Thymus (tissue), 11 donors: ENCODE results near the gene TRAK1. TPM values are rescaled to one million over a fixed set of nuclear protein-coding genes. Genes with fewer than 3 reads are reported as not detected.
"Not testable (repeated sequence)": the region's sequence is repeated elsewhere in the genome, so short reads cannot be mapped to it uniquely, and the experiment has no call there.

ENCODE experiments used
- DNase-seq, 9 donors: peaks; one replicate each; pipeline ENCODE4 v3.0.0-alpha.2; 2013; ENCODE audit warnings: low spot score in 9 of 9, low read depth in 6 of 9, missing footprints in 1 of 9
- H3K27ac ChIP-seq, 2 donors: one replicate each; pipeline ENCODE4 v1.5.1; 2013; ENCODE audit warnings: control low read depth in 1 of 2, low read depth in 1 of 2, low read length in 1 of 2, mild to moderate bottlenecking in 1 of 2, moderate library complexity in 1 of 2
- H3K27me3 ChIP-seq, 2 donors: one replicate each; pipeline ENCODE4 v1.5.1; 2013; ENCODE audit warnings: low read length in 1 of 2; ENCODE audit not compliant: control insufficient read depth in 2 of 2, insufficient read depth in 1 of 2
- H3K36me3 ChIP-seq, 2 donors: one replicate each; pipeline ENCODE4 v1.5.1; 2013; ENCODE audit warnings: low read length in 1 of 2, mild to moderate bottlenecking in 1 of 2, moderate library complexity in 1 of 2; ENCODE audit not compliant: control insufficient read depth in 2 of 2, insufficient read depth in 2 of 2
- H3K4me1 ChIP-seq, 2 donors: one replicate each; pipeline ENCODE4 v1.5.1; 2013; ENCODE audit warnings: low read length in 2 of 2; ENCODE audit not compliant: control insufficient read depth in 2 of 2, insufficient read depth in 2 of 2
- H3K4me3 ChIP-seq, 2 donors: one replicate each; pipeline ENCODE4 v1.5.1; 2013; ENCODE audit warnings: low read length in 2 of 2, control low read depth in 1 of 2, mild to moderate bottlenecking in 1 of 2
- H3K9me3 ChIP-seq, 2 donors: one replicate each; pipeline ENCODE4 v1.5.1; 2013; ENCODE audit warnings: low read length in 1 of 2, mild to moderate bottlenecking in 1 of 2; ENCODE audit not compliant: control insufficient read depth in 2 of 2, insufficient read depth in 1 of 2
- WGBS: extraction: QIAGEN DNeasy Blood & Tissue Kit; methylation state at CpG from one replicate; pipeline ENCODE4 v1.1.7; 2013; 5-methylcytosine and 5-hydroxymethylcytosine counted together
- polyA plus RNA-seq: library from polyadenylated mRNA; stranded (reverse); fragments of 200-250 nt; gene quantifications from one replicate; pipeline ENCODE4 v1.2.3, GENCODE V29; 2013
- total RNA-seq: library from RNA; stranded (reverse); fragments of 120-200 nt; gene quantifications from one replicate; pipeline ENCODE4 v1.2.4, GENCODE V29; 2013
- donor health status: healthy.

The TRAK1 gene
- total and polyA plus RNA-seq, 2 donors = 10.9 to 20.1 TPM

- H3K36me3 ChIP-seq = peaks cover 0 to 5% of the 10 kb centered on the region in 2 donors
- no peaks in the 10 kb centered on the region for H3K9me3 ChIP-seq
- no peak for DNase-seq
- WGBS = 92% methylated on average over 19 of the region's 19 CpGs
- peaks cover 0 to 11% of the 10 kb centered on the region in 2 donors for H3K4me1 ChIP-seq
- H3K27me3 ChIP-seq = no peaks in the 10 kb centered on the region
- no peak overlapping the region for H3K4me3 ChIP-seq
- no peak overlapping the region for H3K27ac ChIP-seq
Observed at GRCh38 chr3:42099020-42099765, 8.0 kb downstream of the TRAK1 start.

- Histone ChIP-seq H3K4me1 (peaks cover 0 to 6% of the 10 kb centered on the region in 2 donors), H3K27me3 (no peaks in the 10 kb centered on the region), H3K9me3 (no peaks in the 10 kb centered on the region), H3K36me3 (peaks cover 0 to 5% of the 10 kb centered on the region in 2 donors), H3K4me3 (no peak overlapping the region), H3K27ac (no peak overlapping the region)
- DNase-seq = no peak
- 98% methylated on average over 4 of the region's 4 CpGs for WGBS
Observed at GRCh38 chr3:42101048-42101447, 9.9 kb downstream of the TRAK1 start.

GRCh38 chr3:42101481-42101880, 10.3 kb downstream of the TRAK1 start:
- Histone ChIP-seq H3K4me1 (peaks cover 0 to 6% of the 10 kb centered on the region in 2 donors), H3K9me3 (no peaks in the 10 kb centered on the region), H3K4me3 (no peak overlapping the region), H3K36me3 (peaks cover 0 to 5% of the 10 kb centered on the region in 2 donors), H3K27me3 (no peaks in the 10 kb centered on the region), H3K27ac (no peak overlapping the region)
- 98% methylated on average over 1 of the region's 1 CpG for WGBS
- DNase-seq = no peak

GRCh38 chr3:42102571-42102970, 11.4 kb downstream of the TRAK1 start:
- Histone ChIP-seq H3K4me1 (peaks cover 0 to 6% of the 10 kb centered on the region in 2 donors), H3K36me3 (peaks cover 0 to 5% of the 10 kb centered on the region in 2 donors), H3K27ac (no peak overlapping the region), H3K4me3 (no peak overlapping the region), H3K9me3 (no peaks in the 10 kb centered on the region), H3K27me3 (no peaks in the 10 kb centered on the region)
- WGBS = 52% methylated on average over 6 of the region's 6 CpGs
- no peak for DNase-seq

GRCh38 chr3:42103921-42104665, 12.9 kb downstream of the TRAK1 start:
- not testable (repeated sequence) for H3K4me1 ChIP-seq, H3K4me3 ChIP-seq, DNase-seq, H3K36me3 ChIP-seq, H3K27me3 ChIP-seq, H3K9me3 ChIP-seq, H3K27ac ChIP-seq
- 95% methylated on average over 15 of the region's 15 CpGs for WGBS

- H3K36me3 ChIP-seq, H3K27me3 ChIP-seq, DNase-seq, H3K27ac ChIP-seq, H3K4me3 ChIP-seq, H3K4me1 ChIP-seq, H3K9me3 ChIP-seq: not testable (repeated sequence)
- 100% methylated on average over 1 of the region's 2 CpGs for WGBS
Observed at GRCh38 chr3:42105994-42106393, 14.8 kb downstream of the TRAK1 start.

- DNase-seq = no peak
- Histone ChIP-seq H3K27me3 (no peaks in the 10 kb centered on the region), H3K9me3 (no peaks in the 10 kb centered on the region), H3K36me3 (peaks cover 0 to 3% of the 10 kb centered on the region in 2 donors), H3K27ac (no peak overlapping the region), H3K4me3 (no peak overlapping the region), H3K4me1 (peaks cover 0 to 4% of the 10 kb centered on the region in 2 donors)
Observed at GRCh38 chr3:42106646-42107045, 15.5 kb downstream of the TRAK1 start.

GRCh38 chr3:42110631-42111030, 19.5 kb downstream of the TRAK1 start:
- H3K9me3 ChIP-seq = no peaks in the 10 kb centered on the region
- no peaks in the 10 kb centered on the region for H3K36me3 ChIP-seq
- no peaks in the 10 kb centered on the region for H3K27me3 ChIP-seq
- no peaks in the 10 kb centered on the region for H3K4me1 ChIP-seq
- H3K4me3 ChIP-seq = no peak overlapping the region
- 92% methylated on average over 3 of the region's 3 CpGs for WGBS
- no peak overlapping the region for H3K27ac ChIP-seq
- no peak for DNase-seq

GRCh38 chr3:42114130-42114725, 23.1 kb downstream of the TRAK1 start:
- H3K27ac ChIP-seq = no peak overlapping the region
- 63% methylated on average over 4 of the region's 4 CpGs for WGBS
- no peak for DNase-seq
- H3K4me3 ChIP-seq = no peak overlapping the region
- peaks cover 0 to 6% of the 10 kb centered on the region in 2 donors for H3K4me1 ChIP-seq
- no peaks in the 10 kb centered on the region for H3K27me3 ChIP-seq
- H3K9me3 ChIP-seq = no peaks in the 10 kb centered on the region
- no peaks in the 10 kb centered on the region for H3K36me3 ChIP-seq
